AG04449 (cell line): Measurements from ENCODE around the gene SCN3B.

Experiments
- CTCF ChIA-PET: fragments of 350-600 bp; formaldehyde crosslinking; extraction: SDS; loops from one replicate; lab custom pipeline; 2021; ENCODE audit warnings: antibody characterized with exemption; lab: Yijun Ruan, JAX
- POLR2A ChIA-PET: fragments of 400-600, 350-600 bp; formaldehyde crosslinking; extraction: SDS; loops from one replicate; lab custom pipeline; 2020; ENCODE audit warnings: antibody characterized with exemption, inconsistent platforms; lab: Yijun Ruan, JAX
- DNase-seq: peaks from one replicate; pipeline ENCODE4 v3.0.0-alpha.2; 2010; ENCODE audit warnings: low read depth, low spot score
- H3K4me3 ChIP-seq: 2 replicates; pipeline ENCODE4 v1.5.1; 2011; ENCODE audit warnings: low read depth, mild to moderate bottlenecking, control low read depth, low read length
- CTCF ChIP-seq: IDR thresholded peaks from one replicate; pipeline ENCODE4 v1.5.1; 2011; ENCODE audit warnings: mild to moderate bottlenecking, moderate library complexity, low read length, control low read depth, inconsistent platforms; ENCODE audit not compliant: insufficient read depth; ENCODE audit errors: missing control alignments

Gene SCN3B

GRCh38 chr11:123640677-123641494 is 13.5 kb downstream of the SCN3B start:
- CTCF ChIA-PET, result interaction anchor here (0.9 to 12.9 kb wide), 12 partner anchors 9 to 68 kb away, joined by 3 to 305 read pairs (median 4); no protein-coding TSS in a partner anchor
- peak; percentile 84 for TF ChIP-seq CTCF
- POLR2A ChIA-PET, result no interaction called here
- no peak for DNase-seq
- no peak overlapping the region for H3K4me3 ChIP-seq

GRCh38 chr11:123640029-123640428 is 14.4 kb downstream of the SCN3B start:
- DNase-seq, result no peak
- H3K4me3 ChIP-seq, result no peak overlapping the region
- no peak for TF ChIP-seq CTCF
- ChIA-PET CTCF (interaction anchor here (0.9 to 12.9 kb wide), 11 partner anchors 10 to 69 kb away, joined by 3 to 305 read pairs (median 5); no protein-coding TSS in a partner anchor), POLR2A (no interaction called here)

- H3K4me3 ChIP-seq, result no peak overlapping the region
- DNase-seq, result no peak
- POLR2A ChIA-PET, result no interaction called here
- TF ChIP-seq CTCF, result no peak
- CTCF ChIA-PET, result interaction anchor here (2.0 to 4.0 kb wide), 3 partner anchors 10 to 77 kb away, joined by 9 to 17 read pairs (median 10); no protein-coding TSS in a partner anchor
Measured at GRCh38 chr11:123630126-123630608, 24.3 kb downstream of the SCN3B start.

GRCh38 chr11:123628936-123629683 is 25.3 kb downstream of the SCN3B start:
- no peak for DNase-seq
- CTCF ChIA-PET, result interaction anchor here (4.0 kb wide), 1 partner anchor 11 kb away, joined by 17 read pairs; no protein-coding TSS in a partner anchor
- POLR2A ChIA-PET, result no interaction called here
- no peak overlapping the region for H3K4me3 ChIP-seq
- TF ChIP-seq CTCF, result no peak

GRCh38 chr11:123624974-123625373 is 29.4 kb downstream of the SCN3B start:
- ChIA-PET POLR2A (no interaction called here), CTCF (interaction anchor here (0.9 to 1.5 kb wide), 5 partner anchors 16 to 86 kb away, joined by 3 to 6 read pairs (median 3); no protein-coding TSS in a partner anchor)
- no peak for DNase-seq
- H3K4me3 ChIP-seq, result no peak overlapping the region
- no peak for TF ChIP-seq CTCF
